Duodenal mucosa (tissue), 2 donors: ENCODE measurements around the gene TESK1.

ENCODE experiments used
- H3K27ac ChIP-seq: one replicate; pipeline ENCODE4 v1.7.0; 2013; ENCODE audit warnings: low read depth, low read length
- H3K27me3 ChIP-seq, 2 donors: one replicate each; pipeline ENCODE4 v1.7.0; 2013; ENCODE audit warnings: low read length in 2 of 2, control low read depth in 1 of 2; ENCODE audit not compliant: insufficient read depth in 2 of 2, control insufficient read depth in 1 of 2
- H3K36me3 ChIP-seq, 2 donors: one replicate each; pipeline ENCODE4 v1.7.0; 2013; ENCODE audit warnings: low read length in 2 of 2, control low read depth in 1 of 2; ENCODE audit not compliant: insufficient read depth in 2 of 2, control insufficient read depth in 1 of 2
- H3K4me1 ChIP-seq, 2 donors: one replicate each; pipeline ENCODE4 v1.7.0; 2013; ENCODE audit warnings: low read length in 2 of 2, control low read depth in 1 of 2; ENCODE audit not compliant: insufficient read depth in 2 of 2, control insufficient read depth in 1 of 2
- H3K4me3 ChIP-seq, 2 donors: one replicate each; pipeline ENCODE4 v1.7.0; 2013; ENCODE audit warnings: low read length in 2 of 2, low read depth in 1 of 2
- H3K9ac ChIP-seq, 2 donors: one replicate each; pipeline ENCODE4 v1.7.0; 2013; ENCODE audit warnings: low read length in 2 of 2, low read depth in 1 of 2
- H3K9me3 ChIP-seq, 2 donors: one replicate each; pipeline ENCODE4 v1.7.0; 2013; ENCODE audit warnings: low read length in 2 of 2, control low read depth in 1 of 2; ENCODE audit not compliant: control insufficient read depth in 1 of 2

Gene TESK1

GRCh38 chr9:35656831-35657545 is 51.9 kb downstream of the TESK1 start:
- no peaks in the 10 kb centered on the region for H3K9me3 ChIP-seq
- peak overlapping the region; percentile 99 for H3K27ac ChIP-seq
- H3K9ac ChIP-seq: peak overlapping the region; percentile 59 to 81
- H3K4me3 ChIP-seq: peak overlapping the region; percentile 59 to 77
- H3K4me1 ChIP-seq: peaks cover 23 to 33% of the 10 kb centered on the region in 2 donors
- H3K36me3 ChIP-seq: peaks cover 7 to 8% of the 10 kb centered on the region in 2 donors
- H3K27me3 ChIP-seq: no peaks in the 10 kb centered on the region

GRCh38 chr9:35657546-35658136 is 52.6 kb downstream of the TESK1 start, which contains the start of gene RMRP:
Gene RMRP, minus strand, starts transcription at chr9:35658019.
- Histone ChIP-seq H3K27ac (peak within 1 kb of the TSS; percentile 99), H3K27me3 (no peaks in the 10 kb centered on the region), H3K9me3 (no peaks in the 10 kb centered on the region), H3K4me3 (peak within 1 kb of the TSS; percentile 77 to 89), H3K4me1 (peaks cover 29 to 37% of the 10 kb centered on the region in 2 donors), H3K9ac (peak within 1 kb of the TSS; percentile 81 to 86), H3K36me3 (peaks cover 7 to 8% of the 10 kb centered on the region in 2 donors)

DNA sequence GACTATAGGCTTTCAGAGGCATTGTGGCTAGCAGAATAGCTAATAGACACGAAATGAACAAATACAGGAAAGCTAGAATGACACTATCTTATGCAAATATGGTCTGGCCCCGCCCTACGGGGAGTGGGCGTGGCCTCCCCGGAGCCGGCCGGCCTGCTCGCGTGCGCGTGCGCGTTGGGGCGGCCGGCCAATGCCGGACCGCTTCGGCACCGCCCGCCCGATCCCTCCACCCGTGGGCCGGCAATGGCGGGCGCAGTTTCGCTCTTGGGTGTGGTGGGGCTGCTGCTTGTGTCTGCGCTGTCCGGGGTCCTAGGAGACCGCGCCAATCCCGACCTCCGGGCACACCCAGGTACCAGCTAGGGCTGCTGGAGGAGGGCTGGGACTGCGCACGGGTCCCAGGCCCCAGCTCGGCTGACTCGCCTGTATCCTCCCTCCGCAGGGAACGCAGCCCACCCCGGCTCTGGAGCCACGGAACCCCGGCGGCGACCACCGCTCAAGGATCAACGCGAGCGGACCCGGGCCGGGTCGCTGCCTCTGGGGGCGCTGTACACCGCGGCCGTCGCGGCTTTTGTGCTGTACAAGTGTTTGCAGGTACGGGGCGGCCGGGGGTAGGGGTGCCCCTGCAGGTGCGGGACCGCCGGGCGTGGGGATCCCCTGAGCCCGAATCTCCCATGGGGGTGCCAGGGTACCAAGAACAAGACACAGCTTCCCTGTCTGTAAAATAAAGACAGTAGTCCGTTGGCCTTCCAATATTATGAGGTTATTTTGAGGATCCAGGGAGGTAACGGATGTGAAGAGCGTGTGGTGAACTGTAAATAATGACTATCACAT is 53.3 kb downstream of the TESK1 start, which contains the start of gene CCDC107:
CCDC107 (plus strand) TSS at position 156 of the 831 bp plus-strand sequence; CDS start at position 244, 88 bp downstream.
- H3K36me3 ChIP-seq: peaks cover 8 to 11% of the 10 kb centered on the region in 2 donors
- peak within 1 kb of the TSS; percentile 81 to 86 for H3K9ac ChIP-seq
- no peaks in the 10 kb centered on the region for H3K27me3 ChIP-seq
- H3K4me1 ChIP-seq: peaks cover 32 to 40% of the 10 kb centered on the region in 2 donors
- H3K9me3 ChIP-seq: no peaks in the 10 kb centered on the region
- H3K27ac ChIP-seq: peak within 1 kb of the TSS; percentile 99
- H3K4me3 ChIP-seq: peak within 1 kb of the TSS; percentile 77 to 89

- Histone ChIP-seq H3K27me3 (no peaks in the 10 kb centered on the region), H3K4me1 (peaks cover 36 to 45% of the 10 kb centered on the region in 2 donors), H3K4me3 (peak overlapping the region; percentile 77 to 89), H3K9ac (peak overlapping the region; percentile 81 to 86), H3K9me3 (no peaks in the 10 kb centered on the region), H3K36me3 (peaks cover 8 to 11% of the 10 kb centered on the region in 2 donors), H3K27ac (peak overlapping the region; percentile 99)
Measured at GRCh38 chr9:35658968-35659220, 53.8 kb downstream of the TESK1 start.

GRCh38 chr9:35659340-35659739 is 54.3 kb downstream of the TESK1 start:
- no peaks in the 10 kb centered on the region for H3K27me3 ChIP-seq
- peak overlapping the region; percentile 81 to 86 for H3K9ac ChIP-seq
- H3K27ac ChIP-seq: peak overlapping the region; percentile 99
- peak overlapping the region; percentile 77 to 89 for H3K4me3 ChIP-seq
- no peaks in the 10 kb centered on the region for H3K9me3 ChIP-seq
- H3K4me1 ChIP-seq: peaks cover 40 to 50% of the 10 kb centered on the region in 2 donors
- peaks cover 8 to 11% of the 10 kb centered on the region in 2 donors for H3K36me3 ChIP-seq
